ENCODE data around the gene PPDPF. TPM values are rescaled to one million over a fixed set of nuclear protein-coding genes. Genes with fewer than 3 reads are reported as not detected.

PPDPF gene
- total and polyA plus RNA-seq, 3 experiments from 2014 or later = 137 to 218 (median 207) TPM

DNA sequence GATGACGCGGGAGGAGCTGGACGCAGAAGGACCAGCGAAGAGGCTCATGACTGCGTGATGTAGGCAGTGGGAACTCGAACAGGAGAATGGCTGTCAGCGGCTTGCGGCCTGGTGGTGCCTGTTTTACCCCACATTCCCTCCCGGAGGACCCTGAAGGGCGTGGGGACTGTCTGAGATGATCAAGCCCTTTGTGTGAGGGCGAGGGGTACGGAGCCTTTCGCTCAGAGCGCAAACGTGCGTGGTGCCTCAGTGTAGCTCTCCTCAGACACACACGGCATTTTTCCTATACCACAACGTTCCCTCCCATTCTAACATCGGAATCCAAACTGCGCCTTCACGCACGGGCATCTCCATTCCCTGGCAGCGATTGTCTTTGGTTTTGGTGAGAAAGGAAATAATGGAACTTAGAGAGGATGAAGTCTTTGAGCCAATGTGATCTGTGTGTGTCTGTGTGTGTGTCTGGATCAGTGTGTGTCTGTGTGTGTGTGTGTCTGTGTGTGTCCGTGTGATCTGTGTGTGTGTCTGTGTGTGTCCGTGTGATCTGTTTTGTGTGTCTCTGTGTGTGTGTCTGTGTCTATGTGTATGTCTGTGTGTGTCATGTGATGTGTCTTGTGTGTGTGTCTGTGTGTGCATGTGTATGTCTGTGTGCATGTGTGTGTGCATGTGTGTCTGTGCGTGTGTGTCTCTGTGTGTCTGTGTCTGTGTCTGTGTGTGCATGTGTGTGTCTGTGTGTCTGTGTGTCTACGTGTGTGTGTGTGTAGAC is 11.3 kb downstream of the PPDPF start:
- peaks cover under 1 to 6% (median 5%) of the 10 kb centered on the region in 3 donors for H3K4me1 Mint-ChIP-seq
- ChIA-PET POLR2A (interaction anchor here (0.6 to 1.6 kb wide), 2 partner anchors 11 to 54 kb away, joined by 4 to 6 read pairs; no protein-coding TSS in a partner anchor), CTCF (interaction anchor here (0.8 kb wide), 1 partner anchor 9 kb away, joined by 3 read pairs; no protein-coding TSS in a partner anchor)
- peaks cover 0 to 1% (median 0%) of the 10 kb centered on the region in 3 donors for H3K36me3 Mint-ChIP-seq
- H3K27ac ChIP-seq (ENCODE audit: low read depth, low read length) = no peak overlapping the region
- H3K27me3 Mint-ChIP-seq = peaks cover 0 to 1% of the 10 kb centered on the region in 2 donors
- H3K9me3 Mint-ChIP-seq = no peaks in the 10 kb centered on the region
- peak overlapping the region in 2 of 8 donors; percentile 14 to 25 for H3K27ac Mint-ChIP-seq
- no peaks in the 10 kb centered on the region for H3K9me3 ChIP-seq (ENCODE audit: low read length)
- H3K27me3 ChIP-seq (ENCODE audit: insufficient read depth, low read length, poor library complexity, severe bottlenecking) = no peaks in the 10 kb centered on the region
- no peaks in the 10 kb centered on the region for H3K36me3 ChIP-seq (ENCODE audit: insufficient read depth, low read length)
- no peak for DNase-seq
- H3K4me3 Mint-ChIP-seq = peak overlapping the region in 1 of 7 donors; percentile 5
- peaks cover 5% of the 10 kb centered on the region for H3K4me1 ChIP-seq (ENCODE audit: insufficient read depth, low read length)
- H3K4me3 ChIP-seq (ENCODE audit: low read length) = no peak overlapping the region

DNA sequence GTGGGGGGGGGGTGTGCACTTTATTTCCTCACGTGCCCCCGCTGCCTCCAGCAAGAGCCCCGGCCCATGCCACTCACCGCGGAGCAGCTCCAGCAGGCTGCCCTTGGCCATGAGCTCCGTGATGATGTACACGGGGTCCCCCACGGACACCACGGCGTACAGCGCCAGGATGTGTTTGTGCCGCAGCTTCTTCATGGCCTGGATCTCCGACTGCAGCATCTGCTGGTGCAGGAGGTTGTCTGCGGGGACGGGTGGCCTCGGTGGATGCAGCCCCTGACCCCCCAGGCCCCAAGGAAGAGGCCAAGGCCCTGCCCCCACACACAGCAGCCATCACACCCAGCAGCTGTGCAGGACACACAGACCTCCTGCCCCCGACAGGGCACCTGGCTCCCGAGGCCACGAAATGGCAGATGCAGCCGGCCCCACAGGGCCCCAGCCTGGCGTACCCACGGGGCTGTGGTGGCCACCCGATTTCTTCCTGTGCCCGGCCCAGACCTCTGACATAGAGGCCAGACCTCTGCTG is 11.9 kb downstream of the PPDPF start:
- peaks cover 0 to 1% (median 0%) of the 10 kb centered on the region in 3 donors for H3K36me3 Mint-ChIP-seq
- peak overlapping the region in 2 of 8 donors; percentile 24 to 25 for H3K27ac Mint-ChIP-seq
- Histone ChIP-seq H3K4me3 (ENCODE audit: low read length) (no peak overlapping the region), H3K36me3 (ENCODE audit: insufficient read depth, low read length) (no peaks in the 10 kb centered on the region), H3K9me3 (ENCODE audit: low read length) (no peaks in the 10 kb centered on the region), H3K4me1 (ENCODE audit: insufficient read depth, low read length) (peaks cover 12% of the 10 kb centered on the region), H3K27ac (ENCODE audit: low read depth, low read length) (no peak overlapping the region), H3K27me3 (ENCODE audit: insufficient read depth, low read length, poor library complexity, severe bottlenecking) (no peaks in the 10 kb centered on the region)
- ChIA-PET CTCF (interaction anchor here (0.8 kb wide), 1 partner anchor 10 kb away, joined by 3 read pairs; no protein-coding TSS in a partner anchor), POLR2A (no interaction called here)
- peaks cover 2 to 10% (median 5%) of the 10 kb centered on the region in 3 donors for H3K4me1 Mint-ChIP-seq
- H3K9me3 Mint-ChIP-seq = no peaks in the 10 kb centered on the region
- H3K27me3 Mint-ChIP-seq = peaks cover 0 to 1% of the 10 kb centered on the region in 2 donors
- DNase-seq = peak in 1 of 5 donors; percentile 49
- no peak overlapping the region for H3K4me3 Mint-ChIP-seq

DNA sequence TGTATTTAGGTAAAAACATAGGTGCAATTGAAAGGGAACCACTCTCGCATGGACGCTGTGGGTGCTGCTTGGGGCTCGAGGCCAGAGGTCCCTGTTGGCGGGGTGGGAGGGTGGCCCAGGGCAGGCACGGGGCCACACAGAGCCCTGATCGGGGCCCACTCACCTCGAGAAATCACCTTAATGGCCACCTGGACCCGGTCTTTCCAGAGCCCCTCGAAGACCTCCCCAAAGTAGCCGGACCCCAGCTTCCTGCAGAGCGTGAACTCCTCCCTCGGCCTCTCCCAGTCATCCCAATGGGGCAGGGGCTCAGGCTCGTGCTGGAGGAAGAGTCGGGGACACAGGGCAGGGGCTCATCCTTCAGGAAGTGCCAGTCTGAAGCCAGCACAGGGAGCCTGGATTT is 12.8 kb downstream of the PPDPF start:
- CTCF ChIA-PET = no interaction called here
- H3K27me3 Mint-ChIP-seq = peaks cover 0 to 1% of the 10 kb centered on the region in 2 donors
- no peak for DNase-seq

DNA sequence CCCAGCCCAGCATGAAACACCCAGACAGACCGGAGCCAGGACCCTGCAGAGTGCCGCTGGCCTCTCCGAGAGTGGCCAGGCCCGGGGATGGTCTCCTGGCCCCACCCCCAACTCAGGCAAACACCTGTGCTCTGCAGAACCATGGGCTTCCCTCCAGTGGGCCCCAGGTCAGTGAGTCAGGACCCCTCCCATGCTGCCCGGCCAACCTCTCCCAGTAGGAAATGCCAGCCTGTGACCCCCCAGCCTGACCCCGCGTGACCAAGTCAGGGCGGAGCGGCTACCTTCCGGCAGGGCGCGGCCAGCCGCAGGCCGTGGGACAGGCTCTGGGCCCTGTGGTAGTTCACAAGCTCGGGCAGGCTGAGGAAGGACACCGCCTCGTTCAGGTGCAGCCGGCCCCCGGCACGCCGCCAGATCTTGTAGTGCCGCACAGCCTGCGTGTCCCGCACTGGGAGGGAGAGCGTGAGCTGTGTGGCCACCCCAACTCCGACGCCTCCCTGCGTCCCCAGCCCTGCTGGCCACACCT is 13.4 kb downstream of the PPDPF start:
- POLR2A ChIA-PET = interaction anchor here (0.7 to 0.9 kb wide), 2 partner anchors 11 to 265 kb away, joined by 3 read pairs; no protein-coding TSS in a partner anchor
- peak in 1 of 5 donors; percentile 47 for DNase-seq
- peaks cover 22% of the 10 kb centered on the region for H3K4me1 ChIP-seq (ENCODE audit: insufficient read depth, low read length)

More for the DNA sequence above, 12.8 kb downstream of the PPDPF start:
- H3K27me3 ChIP-seq (ENCODE audit: insufficient read depth, low read length, poor library complexity, severe bottlenecking) = no peaks in the 10 kb centered on the region
- Mint-ChIP-seq H3K4me3 (no peak overlapping the region), H3K27ac (no peak overlapping the region), H3K4me1 (peaks cover 3 to 14% (median 5%) of the 10 kb centered on the region in 3 donors), H3K36me3 (peaks cover 0 to 1% (median 0%) of the 10 kb centered on the region in 3 donors), H3K9me3 (no peaks in the 10 kb centered on the region)
- POLR2A ChIA-PET = interaction anchor here (0.7 kb wide), 1 partner anchor 266 kb away, joined by 3 read pairs; no protein-coding TSS in a partner anchor
- no peak overlapping the region for H3K27ac ChIP-seq (ENCODE audit: low read depth, low read length)
- H3K36me3 ChIP-seq (ENCODE audit: insufficient read depth, low read length) = no peaks in the 10 kb centered on the region
- no peak overlapping the region for H3K4me3 ChIP-seq (ENCODE audit: low read length)
- H3K4me1 ChIP-seq (ENCODE audit: insufficient read depth, low read length) = peaks cover 16% of the 10 kb centered on the region
- H3K9me3 ChIP-seq (ENCODE audit: low read length) = no peaks in the 10 kb centered on the region

DNA sequence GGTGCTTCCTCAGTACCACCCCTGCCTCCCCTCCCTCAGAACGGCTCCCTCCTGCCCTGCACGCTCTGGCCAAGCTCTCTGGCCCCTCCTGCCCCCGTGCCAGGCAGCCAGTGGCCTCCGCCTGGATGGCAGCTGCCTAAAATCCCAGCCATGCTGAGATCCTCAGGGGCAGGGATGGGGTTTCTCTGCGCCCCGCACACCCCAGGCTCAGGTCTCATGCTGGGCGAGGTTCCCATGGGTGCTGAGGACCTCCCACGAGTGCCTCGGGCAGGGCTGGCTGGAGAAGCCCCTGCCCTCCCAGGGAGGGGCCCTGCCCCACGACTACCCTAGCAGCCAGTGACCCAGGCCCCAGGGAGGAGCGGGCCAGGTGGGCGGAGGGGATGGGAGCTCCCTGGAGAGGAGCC is 13.9 kb downstream of the PPDPF start:
- DNase-seq = peak in 1 of 5 donors; percentile 46
- Histone ChIP-seq H3K4me3 (ENCODE audit: low read length) (no peak overlapping the region), H3K27ac (ENCODE audit: low read depth, low read length) (no peak overlapping the region), H3K27me3 (ENCODE audit: insufficient read depth, low read length, poor library complexity, severe bottlenecking) (no peaks in the 10 kb centered on the region), H3K9me3 (ENCODE audit: low read length) (no peaks in the 10 kb centered on the region), H3K4me1 (ENCODE audit: insufficient read depth, low read length) (peaks cover 23% of the 10 kb centered on the region), H3K36me3 (ENCODE audit: insufficient read depth, low read length) (no peaks in the 10 kb centered on the region)
- no peak overlapping the region for H3K4me3 Mint-ChIP-seq
- H3K4me1 Mint-ChIP-seq = peaks cover 3 to 18% (median 5%) of the 10 kb centered on the region in 3 donors
- ChIA-PET CTCF (interaction anchor here (1.1 kb wide), 1 partner anchor 12 kb away, joined by 3 read pairs; no protein-coding TSS in a partner anchor), POLR2A (interaction anchor here (0.9 kb wide), 1 partner anchor 11 kb away, joined by 3 read pairs; no protein-coding TSS in a partner anchor)
- H3K27me3 Mint-ChIP-seq = peaks cover 0 to 1% of the 10 kb centered on the region in 2 donors
- no peaks in the 10 kb centered on the region for H3K9me3 Mint-ChIP-seq
- no peak overlapping the region for H3K27ac Mint-ChIP-seq
- H3K36me3 Mint-ChIP-seq = peaks cover 0 to 1% (median 0%) of the 10 kb centered on the region in 3 donors

More for the DNA sequence above, 13.4 kb downstream of the PPDPF start:
- Histone ChIP-seq H3K9me3 (ENCODE audit: low read length) (no peaks in the 10 kb centered on the region), H3K4me3 (ENCODE audit: low read length) (no peak overlapping the region), H3K36me3 (ENCODE audit: insufficient read depth, low read length) (no peaks in the 10 kb centered on the region), H3K27me3 (ENCODE audit: insufficient read depth, low read length, poor library complexity, severe bottlenecking) (no peaks in the 10 kb centered on the region), H3K27ac (ENCODE audit: low read depth, low read length) (no peak overlapping the region)
- Mint-ChIP-seq H3K4me3 (no peak overlapping the region), H3K27me3 (peaks cover 0 to 1% of the 10 kb centered on the region in 2 donors), H3K36me3 (peaks cover 0 to 1% (median 0%) of the 10 kb centered on the region in 3 donors), H3K4me1 (peaks cover 3 to 18% (median 5%) of the 10 kb centered on the region in 3 donors), H3K27ac (no peak overlapping the region), H3K9me3 (no peaks in the 10 kb centered on the region)
- CTCF ChIA-PET = interaction anchor here (1.1 kb wide), 1 partner anchor 11 kb away, joined by 3 read pairs; no protein-coding TSS in a partner anchor

DNA sequence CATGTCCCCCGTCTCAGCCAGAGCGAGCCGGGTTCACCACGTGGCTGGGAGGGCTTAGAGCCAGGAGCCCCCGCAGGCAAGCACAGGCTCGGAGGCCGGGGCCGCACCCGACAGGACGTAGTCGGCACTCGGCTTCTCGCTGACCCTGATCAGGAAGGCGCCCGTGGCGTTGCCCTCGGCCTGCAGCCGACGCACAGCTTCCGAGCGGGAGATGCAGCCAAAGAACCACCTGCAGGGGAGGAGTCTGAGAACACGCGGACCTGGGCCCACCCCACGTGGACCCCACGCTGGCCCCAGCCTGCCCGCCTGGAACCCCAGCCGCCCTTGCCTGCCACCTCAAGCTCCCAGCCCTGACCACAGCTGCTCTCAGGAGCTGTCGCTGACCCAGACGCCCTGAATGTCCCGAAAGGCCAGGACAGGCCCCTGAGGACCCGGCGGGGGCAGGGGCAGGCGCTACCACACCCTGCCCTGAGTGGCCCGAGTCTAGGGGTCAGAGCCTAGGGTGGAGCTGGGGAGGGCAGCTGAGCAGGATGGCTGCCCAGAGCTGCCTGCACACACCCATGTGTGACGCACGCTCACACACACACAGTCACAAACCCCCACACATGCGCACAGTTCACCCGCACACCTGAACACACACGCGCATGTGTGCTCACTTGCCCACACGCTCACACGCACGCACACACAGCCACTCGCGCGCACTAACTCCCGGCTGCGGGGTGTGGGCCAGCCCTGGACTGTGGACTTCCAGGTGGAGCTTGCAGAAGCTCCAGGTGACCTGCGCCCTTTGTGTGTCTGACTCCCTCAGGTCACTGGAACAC is 14.5 kb downstream of the PPDPF start:
- no peak overlapping the region for H3K27ac ChIP-seq (ENCODE audit: low read depth, low read length)
- H3K4me3 ChIP-seq (ENCODE audit: low read length) = no peak overlapping the region
- ChIA-PET CTCF (interaction anchor here (0.6 to 2.3 kb wide), 3 partner anchors 12 to 97 kb away, joined by 3 to 6 read pairs (median 3); no protein-coding TSS in a partner anchor), POLR2A (interaction anchor here (0.9 kb wide), 1 partner anchor 12 kb away, joined by 3 read pairs; no protein-coding TSS in a partner anchor)
- DNase-seq = peak in 1 of 5 donors; percentile 54
- Mint-ChIP-seq H3K36me3 (peaks cover 0 to 1% (median 0%) of the 10 kb centered on the region in 3 donors), H3K9me3 (no peaks in the 10 kb centered on the region), H3K27ac (no peak overlapping the region), H3K4me1 (peaks cover 3 to 18% (median 5%) of the 10 kb centered on the region in 3 donors), H3K27me3 (peaks cover 0 to 1% of the 10 kb centered on the region in 2 donors), H3K4me3 (no peak overlapping the region)
- H3K9me3 ChIP-seq (ENCODE audit: low read length) = no peaks in the 10 kb centered on the region
- no peaks in the 10 kb centered on the region for H3K36me3 ChIP-seq (ENCODE audit: insufficient read depth, low read length)
- H3K4me1 ChIP-seq (ENCODE audit: insufficient read depth, low read length) = peaks cover 23% of the 10 kb centered on the region
- H3K27me3 ChIP-seq (ENCODE audit: insufficient read depth, low read length, poor library complexity, severe bottlenecking) = no peaks in the 10 kb centered on the region

Measured in CD8-positive, alpha-beta memory T cell (primary cell).